Epithelial cell of proximal tubule (primary cell): ENCODE results near the gene RALGAPA2. TPM values are rescaled to one million over a fixed set of nuclear protein-coding genes. Genes with fewer than 3 reads are reported as not detected.

Source experiments
- DNase-seq: peaks from one replicate; pipeline ENCODE4 v3.0.0-alpha.2; 2011; ENCODE audit warnings: low read depth
- H3K4me3 ChIP-seq: 2 replicates; pipeline ENCODE4 v1.5.1; 2011; ENCODE audit warnings: low read depth, mild to moderate bottlenecking, low read length
- total RNA-seq: library from RNA; depleted of rRNA; stranded (reverse); fragments of >200 nt; gene quantifications from 2 replicates; pipeline ENCODE4 v1.2.3, GENCODE V29; 2015
- TF ChIP-seq, protein P1 (sequence below): conservative IDR thresholded peaks from 2 replicates; pipeline ENCODE4 v1.5.1; 2012; ENCODE audit warnings: low read depth, mild to moderate bottlenecking, low read length

The RALGAPA2 gene
- 7.4 and 13.8 TPM in 2 replicates for total RNA-seq

DNA sequence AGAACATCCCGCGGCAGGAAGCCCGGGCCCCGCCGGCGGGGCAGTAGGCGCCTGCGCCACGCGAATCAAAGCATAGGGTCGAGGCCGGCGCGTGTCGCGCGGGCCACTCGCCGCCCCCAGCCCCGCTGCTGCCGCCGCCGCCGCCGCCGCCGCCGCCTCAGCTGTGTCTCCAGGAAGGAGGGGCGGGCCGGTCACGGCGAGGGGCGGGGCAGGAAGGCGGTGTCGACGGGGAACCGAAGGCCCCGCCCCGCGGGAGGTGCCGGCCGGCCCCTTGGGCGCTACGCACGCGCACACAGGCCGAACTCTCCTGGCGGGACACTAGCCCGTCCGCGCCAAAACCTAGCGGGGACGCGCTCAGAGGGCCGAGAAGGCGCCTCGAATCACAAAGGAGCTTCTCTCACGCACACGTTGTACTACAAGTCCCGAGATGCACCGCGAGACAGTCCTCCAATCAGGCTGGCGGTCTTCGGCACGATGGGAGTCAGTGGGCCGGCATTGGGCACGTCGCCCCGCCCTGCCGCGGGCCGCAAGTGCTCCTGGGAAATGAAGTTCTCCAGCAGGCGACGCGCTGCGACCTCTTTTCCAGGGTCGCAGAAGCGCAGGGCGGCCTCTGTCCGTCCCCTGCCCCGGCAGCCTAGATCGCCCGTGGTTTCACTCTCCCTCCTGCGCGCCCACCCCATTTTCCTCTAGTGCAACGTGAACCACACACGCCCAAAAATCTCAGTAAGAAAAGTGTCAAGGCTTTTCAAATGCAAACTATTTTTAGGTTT, at the start of gene RALGAPA2:
Gene RALGAPA2, minus strand, starts transcription at position 171 of the 770 bp plus-strand sequence. Its CDS starts 164 bp downstream, at position 7.
- DNase-seq = peak; percentile 82
- TF ChIP-seq, protein P1, sequence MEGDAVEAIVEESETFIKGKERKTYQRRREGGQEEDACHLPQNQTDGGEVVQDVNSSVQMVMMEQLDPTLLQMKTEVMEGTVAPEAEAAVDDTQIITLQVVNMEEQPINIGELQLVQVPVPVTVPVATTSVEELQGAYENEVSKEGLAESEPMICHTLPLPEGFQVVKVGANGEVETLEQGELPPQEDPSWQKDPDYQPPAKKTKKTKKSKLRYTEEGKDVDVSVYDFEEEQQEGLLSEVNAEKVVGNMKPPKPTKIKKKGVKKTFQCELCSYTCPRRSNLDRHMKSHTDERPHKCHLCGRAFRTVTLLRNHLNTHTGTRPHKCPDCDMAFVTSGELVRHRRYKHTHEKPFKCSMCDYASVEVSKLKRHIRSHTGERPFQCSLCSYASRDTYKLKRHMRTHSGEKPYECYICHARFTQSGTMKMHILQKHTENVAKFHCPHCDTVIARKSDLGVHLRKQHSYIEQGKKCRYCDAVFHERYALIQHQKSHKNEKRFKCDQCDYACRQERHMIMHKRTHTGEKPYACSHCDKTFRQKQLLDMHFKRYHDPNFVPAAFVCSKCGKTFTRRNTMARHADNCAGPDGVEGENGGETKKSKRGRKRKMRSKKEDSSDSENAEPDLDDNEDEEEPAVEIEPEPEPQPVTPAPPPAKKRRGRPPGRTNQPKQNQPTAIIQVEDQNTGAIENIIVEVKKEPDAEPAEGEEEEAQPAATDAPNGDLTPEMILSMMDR = no peak
- H3K4me3 ChIP-seq = peak within 1 kb of the TSS; percentile 84

GRCh38 chr20:20761301-20761700, 48.9 kb upstream of the RALGAPA2 start:
- no peak for DNase-seq
- no peak overlapping the region for H3K4me3 ChIP-seq
- TF ChIP-seq, protein P1 = no peak

- TF ChIP-seq, protein P1 = no peak
- DNase-seq = no peak
- H3K4me3 ChIP-seq = no peak overlapping the region
Observed at GRCh38 chr20:20759132-20759531, 46.7 kb upstream of the RALGAPA2 start.

DNA sequence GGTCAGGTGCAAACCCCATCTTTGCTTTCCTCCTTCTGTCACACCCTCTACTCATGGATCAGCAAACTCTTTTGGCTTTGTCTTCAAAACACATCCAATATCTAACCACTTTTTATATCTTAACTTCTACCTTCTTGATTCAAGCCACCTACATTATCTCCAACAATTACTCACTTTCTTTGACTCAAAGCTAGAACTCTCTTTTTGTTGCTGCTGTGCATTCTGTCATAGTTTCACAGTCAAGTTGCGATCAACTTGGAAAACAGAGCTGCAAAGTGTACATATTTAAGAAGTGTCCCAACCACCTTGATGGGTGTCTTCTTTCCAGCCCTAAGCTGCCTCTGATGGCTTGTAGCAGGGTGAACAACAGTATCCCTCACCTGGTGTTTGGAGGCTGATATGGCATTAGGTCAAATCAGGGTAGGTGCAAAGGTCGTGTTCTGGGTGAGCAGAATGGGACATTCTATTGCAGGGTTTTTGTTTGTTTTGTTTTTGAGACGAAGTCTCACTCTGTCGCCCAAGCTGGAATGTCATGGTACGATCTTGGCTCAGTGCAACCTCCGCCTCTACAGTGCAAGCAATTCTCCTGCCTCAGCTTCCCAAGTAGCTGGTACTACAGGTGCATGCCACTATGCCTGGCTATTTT, 43.4 kb upstream of the RALGAPA2 start:
- H3K4me3 ChIP-seq = no peak overlapping the region
- no peak for DNase-seq
- TF ChIP-seq, protein P1 = no peak

DNA sequence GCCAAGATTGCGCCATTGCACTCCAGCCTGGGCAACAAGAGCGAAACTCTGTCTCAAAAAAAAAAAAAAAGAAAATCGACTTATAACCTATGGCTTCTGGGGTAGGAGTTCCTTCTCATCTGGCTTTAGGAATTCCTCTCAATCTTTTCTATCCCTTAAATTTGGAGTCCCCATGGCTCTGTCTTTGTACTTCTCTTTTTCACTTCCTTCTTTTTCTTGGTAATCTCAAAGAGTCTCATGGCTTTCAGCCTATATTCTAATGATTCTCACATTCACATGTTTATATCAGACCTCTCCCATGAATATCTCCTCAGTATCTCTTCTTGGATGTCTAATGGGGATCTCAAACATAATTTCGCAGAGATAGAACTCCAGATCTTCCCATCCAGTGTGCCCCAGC, 42.8 kb upstream of the RALGAPA2 start:
- no peak for DNase-seq
- H3K4me3 ChIP-seq = no peak overlapping the region
- TF ChIP-seq, protein P1 = no peak

GRCh38 chr20:20754714-20755113, 42.3 kb upstream of the RALGAPA2 start:
- TF ChIP-seq, protein P1 = no peak
- H3K4me3 ChIP-seq = no peak overlapping the region
- no peak for DNase-seq
